Rectal smooth muscle tissue (tissue), 1 donor: ENCODE results near the gene PDLIM7.
A peak's percentile ranks its signal among the peaks of the same experiment; 100 is the strongest.

ENCODE experiments used
- H3K27ac ChIP-seq: one replicate; pipeline ENCODE4 v1.7.0; 2013; ENCODE audit warnings: low read depth, low read length, inconsistent platforms
- H3K27me3 ChIP-seq: one replicate; pipeline ENCODE4 v1.7.0; 2013; ENCODE audit warnings: low read length; ENCODE audit not compliant: control insufficient read depth, insufficient read depth
- H3K36me3 ChIP-seq: one replicate; pipeline ENCODE4 v1.7.0; 2013; ENCODE audit warnings: low read length; ENCODE audit not compliant: control insufficient read depth, insufficient read depth
- H3K4me1 ChIP-seq: one replicate; pipeline ENCODE4 v1.7.0; 2013; ENCODE audit warnings: low read length; ENCODE audit not compliant: control insufficient read depth, insufficient read depth
- H3K4me3 ChIP-seq: one replicate; pipeline ENCODE4 v1.7.0; 2013; ENCODE audit warnings: low read length
- H3K9ac ChIP-seq: one replicate; pipeline ENCODE4 v1.7.0; 2013; ENCODE audit warnings: low read length

PDLIM7 gene

DNA sequence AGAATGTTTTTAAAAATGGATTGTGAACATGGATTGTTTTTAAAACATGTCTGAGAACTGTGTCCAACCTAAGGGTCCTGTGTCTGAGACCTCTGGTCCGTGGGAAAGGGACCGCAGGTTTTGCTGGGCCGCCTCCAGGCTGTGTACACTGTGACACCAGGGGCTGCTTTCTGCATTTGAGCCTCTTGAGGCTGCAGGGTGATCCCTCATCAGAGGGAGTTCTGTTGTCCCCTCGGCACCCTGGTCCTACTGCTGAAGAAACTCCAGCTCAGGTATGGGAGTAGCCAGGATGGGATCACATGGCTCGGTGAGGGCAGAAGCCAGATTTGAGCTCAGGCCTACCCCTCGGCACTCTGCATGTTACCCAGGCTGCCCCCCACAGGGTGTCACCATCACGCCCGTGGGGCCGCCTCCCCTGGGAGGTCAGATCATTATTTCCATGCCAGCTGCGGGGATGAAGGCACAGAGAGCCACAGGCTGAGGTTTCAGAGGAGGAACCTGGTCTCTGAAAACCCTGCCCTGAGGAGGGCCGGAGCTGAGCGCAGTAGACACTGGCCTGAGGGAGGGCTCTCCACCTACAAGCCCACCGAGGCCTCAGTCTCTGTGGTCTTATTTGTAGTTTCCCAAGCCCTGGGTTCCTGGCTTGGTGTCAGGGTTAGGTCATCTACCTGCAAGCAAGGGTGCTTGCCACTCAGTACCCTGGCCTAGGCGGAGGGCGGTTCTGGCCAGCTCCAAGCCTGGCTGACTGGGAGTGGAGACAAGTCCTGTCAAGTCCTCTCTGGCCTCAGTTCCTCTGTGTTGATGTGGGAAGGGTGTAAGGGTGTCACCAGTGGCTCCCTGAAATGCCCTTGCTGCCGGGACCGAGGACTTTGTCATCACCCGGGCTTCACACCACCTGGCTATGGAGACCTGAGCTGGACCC, 48.0 kb downstream of the PDLIM7 start:
- H3K27me3 ChIP-seq: peaks cover 11% of the 10 kb centered on the region
- peaks cover 8% of the 10 kb centered on the region for H3K4me1 ChIP-seq
- H3K4me3 ChIP-seq: no peak overlapping the region
- H3K9ac ChIP-seq: no peak overlapping the region
- no peaks in the 10 kb centered on the region for H3K36me3 ChIP-seq
- H3K27ac ChIP-seq: no peak overlapping the region

DNA sequence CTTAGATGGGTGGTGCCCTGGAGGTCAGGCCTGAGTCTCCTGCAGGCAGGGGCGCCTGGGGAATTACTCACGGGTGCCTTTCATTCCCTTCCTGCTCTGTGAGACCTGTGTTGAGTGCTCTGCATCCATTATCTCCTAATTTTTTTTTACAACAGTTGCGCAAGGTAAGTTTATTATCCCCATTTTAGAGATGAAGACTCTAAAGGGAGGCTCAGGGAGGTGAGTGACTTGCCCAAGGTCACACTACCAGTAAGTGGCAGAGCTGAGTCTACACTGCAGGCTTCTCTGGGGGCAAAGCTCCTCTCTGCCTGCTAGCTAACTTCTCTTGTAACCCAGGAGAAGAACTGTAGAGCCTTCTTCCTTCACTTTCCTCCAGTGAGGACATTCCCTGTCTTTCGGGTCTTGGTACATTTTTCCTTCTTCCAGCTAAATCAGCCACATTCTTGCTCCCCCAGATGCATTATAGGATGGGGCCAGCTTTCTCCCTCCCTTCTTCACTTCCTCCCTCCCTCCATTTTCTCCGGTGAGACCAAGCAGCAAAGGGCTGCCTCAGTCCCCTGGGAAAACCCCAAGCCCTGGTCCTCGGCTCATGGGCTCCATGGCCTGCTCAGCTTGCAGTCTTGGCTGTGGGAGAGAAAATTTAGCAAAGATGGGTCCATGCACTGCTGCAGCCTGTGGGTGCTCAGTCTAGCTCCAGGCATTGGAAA, 49.0 kb downstream of the PDLIM7 start:
- no peaks in the 10 kb centered on the region for H3K36me3 ChIP-seq
- peaks cover 2% of the 10 kb centered on the region for H3K4me1 ChIP-seq
- H3K4me3 ChIP-seq: no peak overlapping the region
- H3K27ac ChIP-seq: no peak overlapping the region
- peaks cover 11% of the 10 kb centered on the region for H3K27me3 ChIP-seq
- no peak overlapping the region for H3K9ac ChIP-seq

DNA sequence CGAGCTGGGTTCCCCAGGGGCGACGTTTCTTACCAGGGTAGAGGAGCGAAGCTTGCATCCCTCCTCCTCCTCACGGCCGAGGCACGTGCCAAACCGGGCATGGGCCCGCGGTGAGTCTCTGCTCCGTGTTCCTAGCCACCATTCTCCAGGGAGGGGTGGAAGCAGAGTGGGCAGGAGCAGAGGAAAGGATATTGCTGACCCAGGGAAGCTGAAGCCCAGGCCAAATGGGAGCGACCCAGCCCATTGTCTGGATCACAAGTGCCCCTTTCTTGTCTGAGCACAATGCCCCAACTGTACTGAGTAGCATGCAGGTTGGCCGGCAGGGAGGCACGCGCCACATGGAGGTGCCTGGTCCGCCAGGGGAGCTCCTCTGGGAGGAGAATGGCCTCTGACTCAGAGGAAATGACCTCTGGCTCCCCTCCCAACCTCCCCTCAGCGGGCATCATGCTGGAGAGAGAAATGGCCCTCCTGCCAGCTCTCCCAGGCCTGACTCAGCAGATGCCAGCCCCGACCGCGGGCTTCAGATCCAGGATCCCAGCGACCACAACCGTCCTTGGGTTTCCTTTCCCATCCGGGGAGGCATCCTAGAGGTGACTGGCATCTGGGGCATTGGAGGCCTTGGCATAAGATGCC, 49.7 kb downstream of the PDLIM7 start:
- no peak overlapping the region for H3K9ac ChIP-seq
- no peaks in the 10 kb centered on the region for H3K36me3 ChIP-seq
- peaks cover 11% of the 10 kb centered on the region for H3K27me3 ChIP-seq
- peaks cover under 1% of the 10 kb centered on the region for H3K4me1 ChIP-seq
- H3K27ac ChIP-seq: no peak overlapping the region
- no peak overlapping the region for H3K4me3 ChIP-seq

DNA sequence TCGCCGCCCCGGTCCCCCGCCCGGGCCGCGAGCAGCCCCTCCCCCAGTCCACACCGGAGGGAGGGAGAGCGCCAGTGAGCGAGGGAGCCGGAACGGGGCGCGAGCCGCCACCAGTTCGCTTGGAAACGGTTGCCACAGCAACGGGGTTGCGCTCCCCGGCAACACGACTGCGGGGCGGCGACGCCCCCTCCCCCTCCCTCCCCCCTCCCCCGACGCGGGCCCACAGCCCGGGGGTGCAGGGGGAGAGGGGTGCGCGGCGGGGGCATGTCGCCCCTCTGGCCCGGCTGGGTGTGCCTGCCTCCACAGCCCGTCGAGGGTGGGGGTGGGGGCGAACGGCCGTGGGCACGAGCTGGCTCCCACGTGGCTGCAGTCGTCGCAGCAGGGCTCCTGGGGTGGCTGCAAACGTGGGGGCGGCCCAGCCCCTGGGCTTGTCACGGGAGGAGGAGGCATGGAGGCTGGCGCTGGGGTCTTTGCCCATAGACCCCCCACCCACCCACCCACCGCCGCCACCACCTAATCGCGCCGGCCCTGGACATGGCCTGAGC, 50.3 kb downstream of the PDLIM7 start:
- no peak overlapping the region for H3K9ac ChIP-seq
- no peaks in the 10 kb centered on the region for H3K36me3 ChIP-seq
- H3K4me1 ChIP-seq: no peaks in the 10 kb centered on the region
- H3K27ac ChIP-seq: no peak overlapping the region
- H3K27me3 ChIP-seq: peaks cover 11% of the 10 kb centered on the region
- peak overlapping the region; percentile 50 for H3K4me3 ChIP-seq

DNA sequence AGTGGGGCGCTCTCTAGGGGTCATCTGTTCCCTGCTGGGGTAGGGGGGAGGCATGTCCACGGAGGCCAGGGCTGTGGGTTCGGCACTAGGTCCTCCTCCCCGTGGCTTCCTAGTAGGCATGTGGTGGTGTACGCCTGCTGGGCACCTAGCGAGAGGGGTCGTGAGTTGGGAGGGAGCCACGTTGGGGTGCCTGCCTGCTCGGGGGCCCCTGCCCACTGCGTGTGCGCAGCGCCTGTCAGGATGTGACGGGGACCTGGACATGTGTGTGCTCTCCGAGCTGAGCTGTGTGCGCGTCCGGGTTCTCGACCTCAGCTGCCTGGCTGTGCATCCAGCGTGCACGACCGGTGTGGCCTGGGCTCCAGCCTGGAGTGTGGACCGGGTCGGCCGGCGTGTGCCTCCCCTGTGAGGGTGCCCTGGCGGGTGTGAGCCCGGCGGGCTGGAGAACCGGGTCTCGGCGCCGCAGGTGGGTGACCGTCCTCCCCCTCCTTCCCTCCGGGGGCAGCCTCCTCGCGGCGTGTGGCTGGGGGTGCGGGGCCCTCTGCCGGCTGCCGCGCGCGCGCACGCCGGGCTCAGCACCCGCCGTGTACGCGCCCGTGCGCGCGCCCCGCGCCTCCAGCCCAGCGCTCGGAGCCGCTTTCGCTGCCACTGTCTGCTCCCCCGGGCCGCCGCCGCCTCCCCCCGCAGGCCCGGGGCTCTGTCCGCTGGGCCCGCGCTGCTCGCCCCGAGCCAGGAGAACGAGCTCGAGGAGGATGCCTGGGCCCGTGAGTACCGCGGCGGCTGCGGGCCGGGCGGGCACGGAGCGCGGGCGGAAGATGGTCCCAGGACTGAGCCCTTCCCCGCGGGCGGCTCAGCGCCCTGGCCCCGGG, 51.0 kb downstream of the PDLIM7 start, which contains the start of gene PRR7:
PRR7 (plus strand) TSS at position 615 of the 866 bp plus-strand sequence. CDS start 8,254 bp downstream, outside the sequence.
- peaks cover 11% of the 10 kb centered on the region for H3K27me3 ChIP-seq
- no peak within 1 kb of the TSS for H3K9ac ChIP-seq
- peak within 1 kb of the TSS; percentile 50 for H3K4me3 ChIP-seq
- H3K36me3 ChIP-seq: no peaks in the 10 kb centered on the region
- no peak within 1 kb of the TSS for H3K27ac ChIP-seq
- H3K4me1 ChIP-seq: no peaks in the 10 kb centered on the region

DNA sequence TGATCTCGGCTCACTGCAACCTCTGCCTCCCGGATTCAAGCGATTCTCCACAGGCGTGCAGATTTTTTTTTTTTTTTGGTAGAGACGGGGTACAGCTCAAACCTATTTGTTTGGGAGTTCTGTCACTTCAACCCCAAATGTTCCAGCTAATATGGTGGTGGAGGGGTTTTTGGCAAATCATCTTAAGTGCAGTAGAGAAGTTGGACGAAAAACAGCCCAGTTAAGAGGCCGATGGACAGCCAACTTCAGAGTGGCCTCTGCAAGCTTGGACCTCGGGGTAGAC, 51.5 kb downstream of the PDLIM7 start:
- Histone ChIP-seq H3K4me1 (no peaks in the 10 kb centered on the region), H3K27me3 (peaks cover 8% of the 10 kb centered on the region), H3K27ac (no peak overlapping the region), H3K36me3 (no peaks in the 10 kb centered on the region), H3K9ac (no peak overlapping the region), H3K4me3 (peak overlapping the region; percentile 50)

DNA sequence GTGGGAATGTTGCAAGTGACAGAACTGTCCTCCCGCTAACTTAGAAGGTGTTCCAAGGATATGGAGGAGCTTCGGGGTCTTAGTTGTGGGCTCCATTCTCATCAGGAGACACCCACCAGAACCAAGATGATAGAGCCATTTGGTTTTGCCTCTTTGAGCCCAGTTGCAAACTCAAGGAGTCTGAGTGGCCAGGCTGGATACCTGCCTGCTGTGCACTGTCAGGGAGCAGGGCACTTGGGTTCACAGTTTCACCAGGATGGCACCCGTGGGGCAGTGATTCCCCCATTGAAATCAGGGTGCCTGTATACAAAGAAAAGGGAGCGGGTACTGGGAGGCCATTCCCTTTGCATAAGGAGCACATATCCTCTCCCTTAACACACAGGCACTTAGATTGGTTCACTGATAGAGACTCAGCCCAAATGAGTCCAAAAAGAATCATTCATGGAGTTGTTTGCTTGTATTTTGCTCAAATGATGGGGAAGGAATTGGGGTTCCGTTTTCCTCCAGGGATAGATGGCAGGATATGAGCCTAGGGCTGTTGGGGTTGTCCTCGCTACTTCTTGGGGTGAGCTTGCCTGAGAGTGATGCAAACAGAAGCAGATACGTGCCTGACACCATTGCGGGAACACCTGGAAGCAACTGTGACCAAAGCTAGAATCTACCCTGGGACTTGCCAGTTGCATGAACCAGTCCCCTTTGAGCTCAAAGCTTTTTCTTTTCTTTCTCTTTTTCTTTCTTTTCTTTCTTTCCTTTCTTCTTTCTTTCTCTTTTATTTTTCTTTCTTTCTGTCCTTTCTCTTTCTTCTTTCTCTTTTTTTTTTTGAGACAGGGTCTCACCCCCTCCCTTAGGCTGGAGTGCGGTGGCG, 52.1 kb downstream of the PDLIM7 start:
- H3K4me3 ChIP-seq: no peak overlapping the region
- no peaks in the 10 kb centered on the region for H3K4me1 ChIP-seq
- H3K27ac ChIP-seq: no peak overlapping the region
- H3K36me3 ChIP-seq: no peaks in the 10 kb centered on the region
- H3K9ac ChIP-seq: no peak overlapping the region
- peaks cover 8% of the 10 kb centered on the region for H3K27me3 ChIP-seq

DNA sequence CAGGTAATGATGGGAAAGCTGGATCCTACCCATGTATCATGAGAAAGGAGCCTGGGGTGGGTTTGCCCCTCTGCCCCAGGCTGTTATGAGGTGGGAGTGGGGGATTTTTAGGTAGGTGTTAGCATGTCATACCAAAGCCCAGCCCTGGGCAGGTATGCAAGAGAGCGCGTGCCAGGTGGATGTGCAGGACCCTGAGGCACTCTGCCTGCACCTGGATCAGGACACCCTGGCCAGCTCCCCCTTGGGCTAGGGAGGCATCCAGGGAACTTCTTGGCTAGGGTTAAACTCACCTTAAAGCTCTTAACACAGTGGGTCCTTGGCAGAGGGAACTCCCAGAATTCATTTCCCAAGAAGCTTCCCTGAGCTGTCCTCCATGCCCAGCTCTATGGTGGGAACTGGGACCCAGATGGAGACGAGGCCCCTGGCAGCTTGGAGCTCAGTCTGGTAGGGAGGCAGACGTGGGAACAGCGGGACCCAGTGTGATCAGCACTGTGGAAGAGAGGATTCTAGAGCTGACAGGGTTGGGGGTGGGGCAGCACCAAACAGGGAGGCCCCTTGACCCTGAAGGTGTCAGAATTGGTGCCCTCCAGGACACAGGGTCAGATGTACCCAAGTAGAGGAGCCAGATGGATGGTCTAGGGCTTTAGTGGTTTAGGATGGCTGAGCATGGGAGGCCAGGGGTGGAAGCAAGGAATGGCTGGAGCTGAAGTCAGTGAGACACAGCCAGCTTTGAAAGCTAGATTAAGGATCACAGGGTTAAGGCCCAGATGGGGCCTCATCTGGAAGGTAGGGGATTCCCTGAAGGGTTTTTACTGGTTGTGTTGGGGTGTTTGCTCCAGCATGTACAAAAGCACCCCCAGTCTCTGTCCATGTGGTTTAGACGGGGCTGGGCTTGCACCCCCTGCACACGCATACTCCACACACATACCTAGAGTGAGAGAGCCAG, 53.0 kb downstream of the PDLIM7 start:
- Histone ChIP-seq H3K27ac (no peak overlapping the region), H3K4me1 (no peaks in the 10 kb centered on the region)

DNA sequence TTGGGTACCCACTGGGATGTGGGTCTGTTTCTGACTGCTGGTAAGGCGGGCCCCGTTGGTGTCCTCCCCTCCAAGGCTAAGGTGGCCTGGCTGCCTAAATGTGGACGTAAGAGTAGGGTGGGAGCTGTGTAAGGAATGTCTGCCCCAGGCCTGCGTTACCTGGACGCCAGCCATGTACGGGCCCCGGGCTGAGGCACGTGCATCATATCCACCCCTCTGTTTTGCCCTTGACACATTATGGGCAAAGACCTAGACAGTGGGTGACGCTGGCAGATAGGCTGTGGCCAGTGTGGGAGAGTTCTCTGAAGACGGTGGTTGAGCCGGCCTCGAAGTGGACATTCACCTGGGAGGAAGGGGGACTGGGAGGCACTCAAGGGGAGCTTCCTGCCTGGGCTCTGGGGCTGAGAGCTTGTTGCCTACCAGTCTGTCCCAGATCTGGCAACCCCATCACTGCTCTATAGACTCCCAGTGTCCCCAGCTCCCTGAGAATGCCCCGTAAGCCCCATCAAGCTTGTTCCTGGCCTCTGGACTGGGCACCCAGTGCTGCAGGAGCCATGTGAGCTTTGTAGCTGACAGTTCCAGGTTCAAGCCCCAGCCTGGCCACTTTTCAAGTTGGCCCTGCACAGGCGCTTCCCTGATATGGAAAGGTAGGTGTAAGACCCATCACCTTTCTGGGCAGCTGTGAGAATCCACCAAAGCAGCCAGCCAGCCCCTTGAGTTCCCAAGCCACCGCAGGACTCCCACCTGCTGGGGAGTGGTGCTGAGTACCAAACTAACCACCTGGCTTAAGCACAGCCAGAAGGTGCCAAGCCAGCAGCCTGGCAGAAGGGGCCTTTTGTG, 54.0 kb downstream of the PDLIM7 start:
- Histone ChIP-seq H3K9ac (no peak overlapping the region), H3K27me3 (peaks cover 4% of the 10 kb centered on the region), H3K36me3 (peaks cover 4% of the 10 kb centered on the region), H3K4me1 (no peaks in the 10 kb centered on the region), H3K4me3 (no peak overlapping the region), H3K27ac (no peak overlapping the region)

More for the DNA sequence above, 53.0 kb downstream of the PDLIM7 start:
- no peak overlapping the region for H3K9ac ChIP-seq
- peaks cover 2% of the 10 kb centered on the region for H3K36me3 ChIP-seq
- H3K27me3 ChIP-seq: peaks cover 5% of the 10 kb centered on the region
- no peak overlapping the region for H3K4me3 ChIP-seq
